ENCODE results near the gene NEAT1. TPM values are rescaled to one million over a fixed set of nuclear protein-coding genes. Genes with fewer than 3 reads are reported as not detected.

The NEAT1 gene
- total RNA-seq, 4 donors from 2014 or later: 21.0 to 341 (median 183) TPM

GRCh38 chr11:65425971-65426838, 3.6 kb downstream of the NEAT1 start:
- H3K36me3 ChIP-seq: peaks cover 3 to 29% of the 10 kb centered on the region in 2 donors
- peak overlapping the region; percentile 97 to 100 (median 98) for H3K27ac ChIP-seq
- no peaks in the 10 kb centered on the region for H3K9me3 ChIP-seq
- peak; percentile 73 for TF ChIP-seq POLR2AphosphoS5 (IDR thresholded peaks at IDR 0.05)
- TF ChIP-seq POLR2A (IDR thresholded peaks at IDR 0.05): no peak
- WGBS, 2 donors (ENCODE audit: low coverage in 1 of 2): 0 to 1% methylated on average over 8 to 9 of the region's 9 CpGs
- no peaks in the 10 kb centered on the region for H3K27me3 ChIP-seq
- no peak for ATAC-seq
- peaks cover 8 to 48% (median 10%) of the 10 kb centered on the region in 3 donors for H3K4me1 ChIP-seq
- H3K4me3 ChIP-seq: peak overlapping the region; percentile 57 to 81

- peaks cover 14 to 56% (median 15%) of the 10 kb centered on the region in 3 donors for H3K4me1 ChIP-seq
- H3K27ac ChIP-seq: peak overlapping the region; percentile 97 to 100 (median 98)
- TF ChIP-seq EP300 (IDR thresholded peaks at IDR 0.05) (no peak), CTCF (IDR thresholded peaks at IDR 0.05) (no peak), POLR2AphosphoS5 (IDR thresholded peaks at IDR 0.05) (peak; percentile 88), POLR2A (IDR thresholded peaks at IDR 0.05) (peak; percentile 49 to 77)
- ATAC-seq: peak; percentile 1
- H3K4me3 ChIP-seq: peak overlapping the region; percentile 57 to 81
- peaks cover 3 to 29% of the 10 kb centered on the region in 2 donors for H3K36me3 ChIP-seq
- H3K9me3 ChIP-seq: no peaks in the 10 kb centered on the region
- WGBS, 2 donors (ENCODE audit: low coverage in 1 of 2): 5 to 7% methylated on average over 9 to 10 of the region's 10 CpGs
- H3K27me3 ChIP-seq: no peaks in the 10 kb centered on the region
Observed at GRCh38 chr11:65426839-65427690, 4.5 kb downstream of the NEAT1 start.

- Histone ChIP-seq H3K36me3 (peaks cover 3 to 33% of the 10 kb centered on the region in 2 donors), H3K4me1 (peaks cover 14 to 65% (median 17%) of the 10 kb centered on the region in 3 donors)
- peak; percentile 13 for ATAC-seq
Observed at GRCh38 chr11:65427691-65428577, 5.3 kb downstream of the NEAT1 start.

GRCh38 chr11:65428578-65429067, 6.0 kb downstream of the NEAT1 start:
- ATAC-seq: no peak
- TF ChIP-seq EP300 (IDR thresholded peaks at IDR 0.05): no peak
- peak; percentile 51 to 55 for TF ChIP-seq POLR2A (IDR thresholded peaks at IDR 0.05)
- no peak for TF ChIP-seq CTCF (IDR thresholded peaks at IDR 0.05)
- no peak for TF ChIP-seq POLR2AphosphoS5 (IDR thresholded peaks at IDR 0.05)
- H3K9me3 ChIP-seq: no peaks in the 10 kb centered on the region
- peak overlapping the region; percentile 97 to 100 (median 98) for H3K27ac ChIP-seq
- H3K4me1 ChIP-seq: peaks cover 17 to 72% (median 18%) of the 10 kb centered on the region in 3 donors
- H3K27me3 ChIP-seq: no peaks in the 10 kb centered on the region
- peaks cover 3 to 40% of the 10 kb centered on the region in 2 donors for H3K36me3 ChIP-seq
- peak overlapping the region; percentile 57 to 81 for H3K4me3 ChIP-seq
- WGBS, 2 donors (ENCODE audit: low coverage in 1 of 2): 10 to 15% methylated on average over 5 of the region's 5 CpGs

More at GRCh38 chr11:65427691-65428577, 5.3 kb downstream of the NEAT1 start:
- no peak for TF ChIP-seq CTCF (IDR thresholded peaks at IDR 0.05)
- no peak for TF ChIP-seq EP300 (IDR thresholded peaks at IDR 0.05)
- peak; percentile 18 to 21 for TF ChIP-seq POLR2A (IDR thresholded peaks at IDR 0.05)
- TF ChIP-seq POLR2AphosphoS5 (IDR thresholded peaks at IDR 0.05): peak; percentile 91
- Histone ChIP-seq H3K9me3 (no peaks in the 10 kb centered on the region), H3K27ac (peak overlapping the region; percentile 97 to 100 (median 98)), H3K4me3 (peak overlapping the region; percentile 57 to 81), H3K27me3 (no peaks in the 10 kb centered on the region)
- 9 to 14% methylated on average over 9 to 11 of the region's 11 CpGs for WGBS, 2 donors (ENCODE audit: low coverage in 1 of 2)

Data from gastroesophageal sphincter (tissue), 4 donors.